HFF-Myc (cell line): Measurements from ENCODE around the gene GJB4.

Experiments
- DNase-seq: peaks from one replicate; pipeline ENCODE4 v3.0.0-alpha.2; 2011; ENCODE audit warnings: low read depth; ENCODE audit errors: extremely low read depth
- H3K4me3 ChIP-seq: replicated peaks from 2 replicates; pipeline ENCODE4 v1.5.1; 2011; ENCODE audit warnings: low read depth, mild to moderate bottlenecking, control low read depth, low read length
- TF ChIP-seq, protein P1 (sequence below): IDR thresholded peaks from 2 replicates; pipeline ENCODE4 v1.5.1; 2012; ENCODE audit warnings: mild to moderate bottlenecking, low read depth, low read length, control low read depth; ENCODE audit errors: missing control alignments

GJB4 gene

GRCh38 chr1:34746101-34746500 is 13.4 kb upstream of the GJB4 start:
- no peak overlapping the region for H3K4me3 ChIP-seq
- TF ChIP-seq, protein P1, sequence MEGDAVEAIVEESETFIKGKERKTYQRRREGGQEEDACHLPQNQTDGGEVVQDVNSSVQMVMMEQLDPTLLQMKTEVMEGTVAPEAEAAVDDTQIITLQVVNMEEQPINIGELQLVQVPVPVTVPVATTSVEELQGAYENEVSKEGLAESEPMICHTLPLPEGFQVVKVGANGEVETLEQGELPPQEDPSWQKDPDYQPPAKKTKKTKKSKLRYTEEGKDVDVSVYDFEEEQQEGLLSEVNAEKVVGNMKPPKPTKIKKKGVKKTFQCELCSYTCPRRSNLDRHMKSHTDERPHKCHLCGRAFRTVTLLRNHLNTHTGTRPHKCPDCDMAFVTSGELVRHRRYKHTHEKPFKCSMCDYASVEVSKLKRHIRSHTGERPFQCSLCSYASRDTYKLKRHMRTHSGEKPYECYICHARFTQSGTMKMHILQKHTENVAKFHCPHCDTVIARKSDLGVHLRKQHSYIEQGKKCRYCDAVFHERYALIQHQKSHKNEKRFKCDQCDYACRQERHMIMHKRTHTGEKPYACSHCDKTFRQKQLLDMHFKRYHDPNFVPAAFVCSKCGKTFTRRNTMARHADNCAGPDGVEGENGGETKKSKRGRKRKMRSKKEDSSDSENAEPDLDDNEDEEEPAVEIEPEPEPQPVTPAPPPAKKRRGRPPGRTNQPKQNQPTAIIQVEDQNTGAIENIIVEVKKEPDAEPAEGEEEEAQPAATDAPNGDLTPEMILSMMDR = no peak
- no peak for DNase-seq

DNA sequence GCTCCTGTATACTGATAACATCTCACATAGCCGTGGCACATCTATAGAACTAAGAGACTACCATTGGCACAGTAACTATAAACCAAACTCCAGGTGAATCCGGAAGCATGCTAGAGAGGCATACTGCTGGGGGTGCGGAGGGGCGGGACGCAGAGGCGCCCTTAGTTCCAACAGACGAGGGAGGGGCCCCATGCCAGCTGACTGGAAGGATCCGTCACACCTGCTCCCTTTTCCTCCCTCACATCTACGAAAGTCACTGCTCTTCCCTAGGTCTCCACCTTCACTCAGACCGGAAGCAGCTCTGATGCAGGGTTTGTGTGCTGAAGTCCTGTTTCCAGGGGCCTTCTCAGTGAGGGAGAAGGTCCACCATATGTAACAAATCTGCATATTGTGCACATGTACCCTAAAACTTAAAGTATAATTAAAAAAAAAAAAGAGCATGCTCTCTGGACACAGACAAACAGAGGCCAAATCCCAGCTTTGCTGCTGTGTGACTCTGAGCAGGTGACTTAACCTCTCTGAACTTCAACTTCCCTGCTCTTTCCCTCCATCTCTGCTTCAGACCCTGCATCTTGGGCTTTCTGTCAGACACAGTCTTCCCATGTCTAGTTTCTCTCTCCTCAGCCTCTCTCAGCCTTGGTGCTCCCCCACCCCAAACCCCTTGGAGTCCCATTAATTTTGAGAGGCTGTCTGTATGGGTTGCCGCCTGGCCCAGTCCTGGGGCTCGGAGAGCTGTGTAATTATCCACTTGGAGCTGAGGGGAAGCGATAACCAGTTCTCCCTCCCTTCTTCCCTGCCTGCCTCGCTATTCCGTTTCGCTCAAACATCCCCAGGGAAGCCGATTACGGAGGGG is 12.5 kb upstream of the GJB4 start:
- TF ChIP-seq, protein P1 = no peak
- no peak overlapping the region for H3K4me3 ChIP-seq
- no peak for DNase-seq

DNA sequence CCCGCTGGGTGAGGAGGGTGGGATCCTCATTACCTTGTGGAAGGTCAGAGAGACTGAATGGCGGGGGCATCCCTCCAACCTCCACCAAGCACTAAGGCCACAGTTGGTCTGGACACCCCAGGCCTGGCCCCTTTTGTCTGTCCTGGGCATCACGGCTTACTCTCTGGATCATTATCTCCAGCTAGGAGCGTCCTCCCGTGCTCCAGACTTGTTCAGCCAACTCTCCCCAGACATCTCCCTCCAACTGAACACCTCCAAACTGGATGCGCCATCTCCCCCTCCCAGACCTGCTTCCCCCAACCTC is 11.9 kb upstream of the GJB4 start:
- H3K4me3 ChIP-seq = no peak overlapping the region
- TF ChIP-seq, protein P1 = no peak
- DNase-seq = no peak

GRCh38 chr1:34749992-34750391 is 9.5 kb upstream of the GJB4 start:
- H3K4me3 ChIP-seq = no peak overlapping the region
- TF ChIP-seq, protein P1 = no peak
- DNase-seq = no peak

GRCh38 chr1:34750610-34751009 is 8.9 kb upstream of the GJB4 start:
- TF ChIP-seq, protein P1 = no peak
- no peak for DNase-seq
- H3K4me3 ChIP-seq = no peak overlapping the region

- no peak overlapping the region for H3K4me3 ChIP-seq
- TF ChIP-seq, protein P1 = no peak
- DNase-seq = no peak
Measured at GRCh38 chr1:34753163-34753562, 6.4 kb upstream of the GJB4 start.

DNA sequence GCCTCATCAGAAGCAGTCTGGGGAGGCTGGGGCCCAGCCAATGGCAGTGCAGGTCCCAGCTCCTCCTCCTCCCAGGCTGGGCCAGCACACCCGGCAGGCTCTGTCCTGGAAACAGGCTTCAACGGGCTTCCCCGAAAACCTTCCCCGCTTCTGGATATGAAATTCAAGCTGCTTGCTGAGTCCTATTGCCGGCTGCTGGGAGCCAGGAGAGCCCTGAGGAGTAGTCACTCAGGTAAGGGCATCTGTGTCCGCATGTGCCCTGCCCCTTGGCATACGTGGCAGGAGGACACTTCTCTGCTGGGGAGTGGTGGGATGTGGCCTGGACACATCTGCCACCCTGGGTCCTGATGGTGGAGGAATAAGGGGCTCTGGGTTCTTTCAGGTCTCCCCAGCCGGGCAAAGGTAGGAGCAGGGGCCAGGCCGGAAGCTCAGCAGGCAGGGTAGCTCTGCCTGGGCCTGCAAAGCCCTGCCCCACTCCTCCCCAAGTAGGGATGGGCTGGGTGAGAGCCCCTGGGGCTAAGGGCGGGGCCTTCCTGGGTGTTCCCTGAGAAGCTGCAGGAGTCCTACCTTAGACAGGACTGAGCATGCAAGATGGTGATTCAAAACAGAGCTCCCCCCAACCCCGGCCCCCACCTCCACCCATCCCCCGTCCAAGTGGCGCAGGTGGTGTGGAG is 4.4 kb upstream of the GJB4 start, which contains the start of gene GJB5:
GJB5 (plus strand) TSS at position 84 of the 674 bp plus-strand sequence. CDS start 2,284 bp downstream, outside the sequence.
- TF ChIP-seq, protein P1 = no peak
- H3K4me3 ChIP-seq = no peak within 1 kb of the TSS
- DNase-seq = no peak
